ENCODE data around the gene ALDH3B1. TPM values are rescaled to one million over a fixed set of nuclear protein-coding genes. Genes with fewer than 3 reads are reported as not detected.

ALDH3B1 gene
- total RNA-seq, 1 donor from 2014 or later = 0.35 TPM

GRCh38 chr11:68014157-68014946, 4.2 kb downstream of the ALDH3B1 start:
- DNase-seq (ENCODE audit: low read depth, low spot score) = no peak
- Mint-ChIP-seq H3K4me1 (peaks cover 58% of the 10 kb centered on the region), H3K4me3 (no peak overlapping the region)

GRCh38 chr11:68014947-68015447, 4.9 kb downstream of the ALDH3B1 start:
- Mint-ChIP-seq H3K4me1 (peaks cover 51% of the 10 kb centered on the region), H3K27me3 (ENCODE audit: low read depth) (no peaks in the 10 kb centered on the region)
- no peak for TF ChIP-seq CTCF (conservative IDR thresholded peaks at IDR 0.05)

More at GRCh38 chr11:68014157-68014946, 4.2 kb downstream of the ALDH3B1 start:
- H3K36me3 Mint-ChIP-seq (ENCODE audit: low read depth) = no peaks in the 10 kb centered on the region
- H3K27me3 Mint-ChIP-seq (ENCODE audit: low read depth) = no peaks in the 10 kb centered on the region
- TF ChIP-seq CTCF (conservative IDR thresholded peaks at IDR 0.05) = no peak
- H3K27ac Mint-ChIP-seq (ENCODE audit: unreplicated experiment) = no peak overlapping the region
- H3K9me3 Mint-ChIP-seq = no peaks in the 10 kb centered on the region

GRCh38 chr11:68015467-68015866, 5.3 kb downstream of the ALDH3B1 start:
- no peak for DNase-seq (ENCODE audit: low read depth, low spot score)

More at GRCh38 chr11:68014947-68015447, 4.9 kb downstream of the ALDH3B1 start:
- no peak for DNase-seq (ENCODE audit: low read depth, low spot score)
- Mint-ChIP-seq H3K9me3 (no peaks in the 10 kb centered on the region), H3K27ac (ENCODE audit: unreplicated experiment) (no peak overlapping the region), H3K4me3 (no peak overlapping the region), H3K36me3 (ENCODE audit: low read depth) (no peaks in the 10 kb centered on the region)

GRCh38 chr11:68016161-68016903, 6.2 kb downstream of the ALDH3B1 start:
- Mint-ChIP-seq H3K4me1 (peaks cover 47% of the 10 kb centered on the region), H3K27me3 (ENCODE audit: low read depth) (no peaks in the 10 kb centered on the region), H3K27ac (ENCODE audit: unreplicated experiment) (peak overlapping the region; percentile 62), H3K9me3 (no peaks in the 10 kb centered on the region), H3K4me3 (peak overlapping the region; percentile 41), H3K36me3 (ENCODE audit: low read depth) (no peaks in the 10 kb centered on the region)
- TF ChIP-seq CTCF (conservative IDR thresholded peaks at IDR 0.05) = no peak
- no peak for DNase-seq (ENCODE audit: low read depth, low spot score)

More at GRCh38 chr11:68015467-68015866, 5.3 kb downstream of the ALDH3B1 start:
- H3K27me3 Mint-ChIP-seq (ENCODE audit: low read depth) = no peaks in the 10 kb centered on the region
- H3K4me3 Mint-ChIP-seq = no peak overlapping the region
- H3K36me3 Mint-ChIP-seq (ENCODE audit: low read depth) = no peaks in the 10 kb centered on the region
- H3K4me1 Mint-ChIP-seq = peaks cover 48% of the 10 kb centered on the region
- no peak for TF ChIP-seq CTCF (conservative IDR thresholded peaks at IDR 0.05)
- H3K9me3 Mint-ChIP-seq = no peaks in the 10 kb centered on the region
- H3K27ac Mint-ChIP-seq (ENCODE audit: unreplicated experiment) = no peak overlapping the region

- Mint-ChIP-seq H3K27ac (ENCODE audit: unreplicated experiment) (peak overlapping the region; percentile 57), H3K4me3 (peak overlapping the region; percentile 69), H3K9me3 (no peaks in the 10 kb centered on the region), H3K27me3 (ENCODE audit: low read depth) (no peaks in the 10 kb centered on the region), H3K36me3 (ENCODE audit: low read depth) (no peaks in the 10 kb centered on the region), H3K4me1 (peaks cover 44% of the 10 kb centered on the region)
- TF ChIP-seq CTCF (conservative IDR thresholded peaks at IDR 0.05) = no peak
- peak; percentile 55 for DNase-seq (ENCODE audit: low read depth, low spot score)
Observed at GRCh38 chr11:68016904-68017817, 7.0 kb downstream of the ALDH3B1 start.
